Uterus (tissue), 2 donors: ENCODE results near the gene REV3L.

Experiments
- POLR2A ChIP-seq, 2 donors: fragments of 450-650 bp; IDR thresholded peaks; one replicate each; pipeline ENCODE4 v1.6.1; 2016; ENCODE audit warnings: antibody characterized with exemption in 2 of 2, mild to moderate bottlenecking in 1 of 2, moderate library complexity in 1 of 2
- TF ChIP-seq, protein P1 (sequence below), 4 experiments: fragments of 200-600 bp in 2 of 4; fragments of 450-650 bp in 2 of 4; sonication (generic) in 2 of 4; IDR thresholded peaks; one replicate each; pipeline ENCODE4 v1.5.1; 2016 to 2019; ENCODE audit warnings: antibody characterized with exemption in 4 of 4, mild to moderate bottlenecking in 2 of 4, moderate library complexity in 1 of 4

GRCh38 chr6:111450636-111451035 lies 32.4 kb downstream of the REV3L start:
- TF ChIP-seq, protein P1, sequence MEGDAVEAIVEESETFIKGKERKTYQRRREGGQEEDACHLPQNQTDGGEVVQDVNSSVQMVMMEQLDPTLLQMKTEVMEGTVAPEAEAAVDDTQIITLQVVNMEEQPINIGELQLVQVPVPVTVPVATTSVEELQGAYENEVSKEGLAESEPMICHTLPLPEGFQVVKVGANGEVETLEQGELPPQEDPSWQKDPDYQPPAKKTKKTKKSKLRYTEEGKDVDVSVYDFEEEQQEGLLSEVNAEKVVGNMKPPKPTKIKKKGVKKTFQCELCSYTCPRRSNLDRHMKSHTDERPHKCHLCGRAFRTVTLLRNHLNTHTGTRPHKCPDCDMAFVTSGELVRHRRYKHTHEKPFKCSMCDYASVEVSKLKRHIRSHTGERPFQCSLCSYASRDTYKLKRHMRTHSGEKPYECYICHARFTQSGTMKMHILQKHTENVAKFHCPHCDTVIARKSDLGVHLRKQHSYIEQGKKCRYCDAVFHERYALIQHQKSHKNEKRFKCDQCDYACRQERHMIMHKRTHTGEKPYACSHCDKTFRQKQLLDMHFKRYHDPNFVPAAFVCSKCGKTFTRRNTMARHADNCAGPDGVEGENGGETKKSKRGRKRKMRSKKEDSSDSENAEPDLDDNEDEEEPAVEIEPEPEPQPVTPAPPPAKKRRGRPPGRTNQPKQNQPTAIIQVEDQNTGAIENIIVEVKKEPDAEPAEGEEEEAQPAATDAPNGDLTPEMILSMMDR (IDR thresholded peaks at IDR 0.05) = no peak
- TF ChIP-seq POLR2A (IDR thresholded peaks at IDR 0.05) = no peak
